GM15510 (cell line): Measurements from ENCODE around the gene TNNC2.

Experiments used
- POLR2A ChIP-seq: IDR thresholded peaks from 3 replicates; pipeline ENCODE4 v1.6.1; 2011; ENCODE audit warnings: borderline replicate concordance; ENCODE audit not compliant: insufficient read length; ENCODE audit errors: extremely low read depth

Gene TNNC2

GRCh38 chr20:45779011-45779915 is 47.8 kb downstream of the TNNC2 start:
- TF ChIP-seq POLR2A = no peak

GRCh38 chr20:45776931-45777330 is 50.2 kb downstream of the TNNC2 start:
- no peak for TF ChIP-seq POLR2A

- no peak for TF ChIP-seq POLR2A
Measured at GRCh38 chr20:45775411-45775810, 51.7 kb downstream of the TNNC2 start.

- TF ChIP-seq POLR2A = no peak
Measured at GRCh38 chr20:45774945-45775344, 52.2 kb downstream of the TNNC2 start.
